ENCODE data around the gene CPPED1.

Gene CPPED1

GRCh38 chr16:12780467-12780866 is 23.2 kb downstream of the CPPED1 start:
- H3K4me3 ChIP-seq, result no peak overlapping the region
- no peak overlapping the region for H3K27ac ChIP-seq
- no peak for TF ChIP-seq CTCF (IDR thresholded peaks at IDR 0.05)
- DNase-seq (ENCODE audit: low spot score), result peak; percentile 26

- H3K27ac ChIP-seq, result no peak overlapping the region
- no peak overlapping the region for H3K4me3 ChIP-seq
- TF ChIP-seq CTCF (IDR thresholded peaks at IDR 0.05), result no peak
- no peak for DNase-seq (ENCODE audit: low spot score)
Observed at GRCh38 chr16:12778726-12779125, 25.0 kb downstream of the CPPED1 start.

GRCh38 chr16:12775656-12776236 is 27.9 kb downstream of the CPPED1 start:
- Histone ChIP-seq H3K27ac (no peak overlapping the region), H3K4me3 (no peak overlapping the region)
- DNase-seq (ENCODE audit: low spot score), result peak; percentile 12
- TF ChIP-seq CTCF (IDR thresholded peaks at IDR 0.05), result no peak

GRCh38 chr16:12773221-12773620 is 30.5 kb downstream of the CPPED1 start:
- Histone ChIP-seq H3K4me3 (no peak overlapping the region), H3K27ac (no peak overlapping the region)
- TF ChIP-seq CTCF (IDR thresholded peaks at IDR 0.05), result no peak
- DNase-seq (ENCODE audit: low spot score), result no peak

- no peak overlapping the region for H3K4me3 ChIP-seq
- H3K27ac ChIP-seq, result no peak overlapping the region
- TF ChIP-seq CTCF (IDR thresholded peaks at IDR 0.05), result no peak
- no peak for DNase-seq (ENCODE audit: low spot score)
Observed at GRCh38 chr16:12771341-12771798, 32.3 kb downstream of the CPPED1 start.

GRCh38 chr16:12769525-12769924 is 34.2 kb downstream of the CPPED1 start:
- Histone ChIP-seq H3K27ac (no peak overlapping the region), H3K4me3 (no peak overlapping the region)
- DNase-seq (ENCODE audit: low spot score), result no peak
- no peak for TF ChIP-seq CTCF (IDR thresholded peaks at IDR 0.05)

- no peak overlapping the region for H3K4me3 ChIP-seq
- H3K27ac ChIP-seq, result no peak overlapping the region
- TF ChIP-seq CTCF (IDR thresholded peaks at IDR 0.05), result no peak
- no peak for DNase-seq (ENCODE audit: low spot score)
Observed at GRCh38 chr16:12767897-12768296, 35.8 kb downstream of the CPPED1 start.
